Thoracic aorta (tissue), 2 donors: ENCODE results near the gene F7. TPM values are rescaled to one million over a fixed set of nuclear protein-coding genes. Genes with fewer than 3 reads are reported as not detected.

Experiments
- ATAC-seq: fragments of 150-250 bp; one replicate; pipeline ENCODE4 v1.8.0; 2017; ENCODE audit warnings: low read depth; ENCODE audit not compliant: insufficient number of reproducible peaks, low FRiP score
- DNase-seq: peaks from one replicate; pipeline ENCODE4 v3.0.0-alpha.2; 2020; ENCODE audit warnings: low spot score
- H3K27ac ChIP-seq, 2 donors: fragments of 200-600 bp; sonication (generic); 1 replicate in 1 of 2; 2 replicates in 1 of 2; pipeline ENCODE4 v1.5.1; 2016; ENCODE audit warnings: mild to moderate bottlenecking in 2 of 2, moderate library complexity in 2 of 2
- H3K27me3 ChIP-seq: fragments of 200-600 bp; sonication (generic); replicated peaks from 2 replicates; pipeline ENCODE4 v1.6.0; 2016; ENCODE audit warnings: mild to moderate bottlenecking; ENCODE audit not compliant: insufficient read depth
- H3K36me3 ChIP-seq: fragments of 200-600 bp; sonication (generic); one replicate; pipeline ENCODE4 v1.5.1; 2016
- H3K4me1 ChIP-seq, 2 donors: fragments of 200-600 bp; sonication (generic); 1 replicate in 1 of 2; 2 replicates in 1 of 2; pipeline versions ENCODE4 v1.5.1 to v1.6.0; 2016; ENCODE audit warnings: low read depth in 2 of 2, mild to moderate bottlenecking in 1 of 2; ENCODE audit not compliant: control insufficient read depth in 1 of 2
- H3K4me3 ChIP-seq: fragments of 200-600 bp; sonication (generic); 2 replicates; pipeline ENCODE4 v1.5.1; 2016; ENCODE audit warnings: mild to moderate bottlenecking
- H3K9me3 ChIP-seq: fragments of 200-600 bp; sonication (generic); 2 replicates; pipeline ENCODE4 v1.5.1; 2016
- CTCF ChIP-seq: fragments of 200-600 bp; sonication (generic); IDR thresholded peaks from one replicate; pipeline ENCODE4 v1.5.1; 2019; ENCODE audit warnings: antibody characterized with exemption
- total RNA-seq, 2 donors: library from RNA; depleted of rRNA; stranded (reverse); fragments of >200 nt; gene quantifications; one replicate each; pipeline versions ENCODE4 v1.1.0 to v1.2.3, GENCODE V29; 2016

F7 gene
- total RNA-seq, 2 donors from 2014 or later, result not detected

DNA sequence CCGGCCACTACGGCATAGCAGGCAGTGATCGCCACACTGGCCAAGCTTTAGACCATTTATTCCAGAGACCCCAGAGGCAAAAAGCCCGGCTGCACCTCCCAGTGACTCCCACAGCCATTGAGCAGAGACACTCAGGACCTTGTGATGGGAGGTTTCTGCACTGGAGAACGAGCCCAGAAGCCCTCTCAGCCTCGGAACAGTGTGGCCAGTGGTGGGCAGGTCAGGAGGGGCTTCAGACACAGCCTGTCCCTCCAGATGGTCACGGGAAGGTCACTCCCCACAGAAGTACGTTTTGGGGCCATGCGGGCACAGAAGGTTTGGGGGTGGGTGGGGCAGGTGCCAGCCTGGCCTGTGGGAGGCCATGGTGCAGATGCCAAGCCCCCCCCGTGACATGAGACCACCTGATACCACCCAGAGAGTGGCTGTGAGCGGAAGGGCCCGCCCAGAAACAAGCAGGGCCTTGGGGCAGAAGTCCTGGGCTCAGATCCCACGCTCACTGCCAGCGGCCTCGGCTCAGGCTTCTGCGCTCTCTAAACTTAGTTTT, 16.4 kb downstream of the F7 start:
- DNase-seq (no peak), ATAC-seq (no peak)
- no peaks in the 10 kb centered on the region for H3K9me3 ChIP-seq
- peaks cover 0 to 19% of the 10 kb centered on the region in 2 donors for H3K4me1 ChIP-seq
- H3K27ac ChIP-seq, result peak overlapping the region in 1 of 2 donors; percentile 56
- TF ChIP-seq CTCF, result no peak
- no peaks in the 10 kb centered on the region for H3K27me3 ChIP-seq
- H3K4me3 ChIP-seq, result no peak overlapping the region
- no peaks in the 10 kb centered on the region for H3K36me3 ChIP-seq

- Histone ChIP-seq H3K4me3 (peak within 1 kb of the TSS; percentile 59), H3K27me3 (no peaks in the 10 kb centered on the region), H3K27ac (peak within 1 kb of the TSS in 1 of 2 donors; percentile 56), H3K4me1 (peaks cover 0 to 19% of the 10 kb centered on the region in 2 donors), H3K36me3 (no peaks in the 10 kb centered on the region), H3K9me3 (no peaks in the 10 kb centered on the region)
- ATAC-seq (no peak), DNase-seq (no peak)
- TF ChIP-seq CTCF, result peak; percentile 16
Measured at GRCh38 chr13:113122550-113123225, 17.1 kb downstream of the F7 start, which contains the start of gene F10. TSS of gene F10 (plus strand) at chr13:113122799. CDS start at chr13:113122856, 57 bp downstream.

DNA sequence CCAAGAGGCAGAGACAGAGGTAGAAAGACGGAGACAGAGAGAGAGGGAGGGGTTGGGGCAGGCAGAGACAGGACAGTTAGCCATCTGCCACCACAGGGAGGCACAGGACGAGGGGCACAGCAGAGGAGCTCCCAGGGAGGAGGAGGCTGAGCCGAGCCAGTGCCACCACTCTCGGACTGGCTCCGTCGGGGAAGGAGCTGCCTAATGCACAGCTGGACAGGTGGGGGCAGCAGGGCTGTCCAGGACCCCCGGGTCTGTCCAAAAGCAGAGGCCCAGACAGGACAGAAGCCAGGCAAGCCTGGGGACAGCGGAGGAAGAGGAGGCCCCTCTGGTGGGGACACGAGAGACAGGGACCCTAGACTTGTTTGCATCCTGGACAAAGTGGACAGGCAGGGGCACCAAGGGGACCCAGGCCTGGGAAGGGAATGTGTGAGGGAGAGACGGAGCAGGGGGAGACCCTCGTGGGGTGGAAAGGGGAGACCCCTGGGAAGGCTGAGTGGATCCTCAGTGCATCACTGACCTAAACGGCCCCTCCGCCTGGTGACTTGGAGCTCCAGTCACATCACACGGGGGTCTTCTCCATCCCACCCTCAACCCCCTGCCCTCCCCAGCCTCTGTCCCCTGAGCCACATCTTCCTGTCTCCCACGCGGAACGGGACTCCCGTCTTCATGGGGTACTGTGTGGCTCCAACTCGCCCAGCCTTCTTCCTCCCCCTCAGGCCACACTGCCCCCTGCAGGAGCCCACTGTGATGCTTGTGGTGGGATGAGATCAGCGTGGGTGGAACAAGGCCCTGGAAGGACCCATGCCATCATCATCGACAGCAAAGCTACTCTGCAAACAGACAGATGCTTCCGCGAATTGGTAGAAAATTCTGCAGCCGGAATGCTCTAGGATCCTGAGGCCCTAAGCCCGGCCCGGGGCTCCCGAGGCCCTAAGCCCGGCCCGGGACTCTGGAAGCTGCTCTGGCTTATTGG, 17.9 kb downstream of the F7 start:
- Histone ChIP-seq H3K9me3 (no peaks in the 10 kb centered on the region), H3K4me3 (no peak overlapping the region), H3K27me3 (no peaks in the 10 kb centered on the region), H3K36me3 (no peaks in the 10 kb centered on the region), H3K4me1 (peaks cover 0 to 19% of the 10 kb centered on the region in 2 donors), H3K27ac (no peak overlapping the region)
- no peak for TF ChIP-seq CTCF
- ATAC-seq (no peak), DNase-seq (no peak)

- Histone ChIP-seq H3K27me3 (no peaks in the 10 kb centered on the region), H3K9me3 (no peaks in the 10 kb centered on the region), H3K27ac (no peak overlapping the region), H3K36me3 (no peaks in the 10 kb centered on the region), H3K4me3 (no peak overlapping the region), H3K4me1 (peaks cover 0 to 19% of the 10 kb centered on the region in 2 donors)
- no peak for TF ChIP-seq CTCF
- no peak for ATAC-seq
- no peak for DNase-seq
Measured at GRCh38 chr13:113124211-113124970, 18.8 kb downstream of the F7 start.
